ENCODE measurements around the gene ACACA.

ACACA gene

GRCh38 chr17:37121616-37122015 lies 285.0 kb downstream of the ACACA start:
- DNase-seq: no peak

- DNase-seq: no peak
These were observed 288.1 kb downstream of the ACACA start for GRCh38 chr17:37118366-37119137.

DNA sequence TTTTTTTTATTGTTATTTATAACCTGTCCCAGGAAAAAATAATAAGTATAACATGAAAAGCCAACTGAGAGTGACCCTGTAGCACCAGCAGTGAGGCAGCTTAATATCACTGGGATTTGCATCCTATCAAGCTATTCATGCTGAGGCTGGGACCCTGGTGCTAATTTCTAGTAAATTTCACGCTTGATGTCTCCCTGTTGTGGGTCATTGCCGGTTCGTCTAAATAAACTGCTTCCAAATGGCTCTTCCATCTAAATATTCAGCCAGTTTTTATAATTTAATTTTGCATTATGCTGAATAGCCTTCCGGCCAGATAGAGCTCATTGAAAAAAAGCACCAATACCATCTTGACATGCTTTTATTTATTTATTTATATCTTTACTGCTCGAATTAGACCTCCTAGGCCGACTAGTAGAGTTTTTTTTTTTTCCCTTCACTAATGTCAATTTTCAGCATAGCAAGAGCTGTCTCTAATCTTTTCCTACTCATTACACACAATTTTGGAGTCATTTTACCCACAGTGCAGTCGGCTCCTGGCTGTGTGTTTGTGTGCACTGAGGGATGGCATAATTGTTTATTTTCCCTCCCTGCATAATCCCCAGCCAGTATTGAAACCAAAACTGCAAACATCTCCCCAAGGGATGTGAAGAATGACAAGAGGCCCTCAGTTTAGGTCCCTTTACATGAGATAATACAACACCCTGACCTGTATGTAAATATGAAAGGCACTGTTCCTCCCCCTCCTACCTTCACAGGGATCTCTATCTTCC lies 289.1 kb downstream of the ACACA start:
- DNase-seq: no peak

GRCh38 chr17:37116671-37117185 lies 289.9 kb downstream of the ACACA start:
- DNase-seq: no peak

DNA sequence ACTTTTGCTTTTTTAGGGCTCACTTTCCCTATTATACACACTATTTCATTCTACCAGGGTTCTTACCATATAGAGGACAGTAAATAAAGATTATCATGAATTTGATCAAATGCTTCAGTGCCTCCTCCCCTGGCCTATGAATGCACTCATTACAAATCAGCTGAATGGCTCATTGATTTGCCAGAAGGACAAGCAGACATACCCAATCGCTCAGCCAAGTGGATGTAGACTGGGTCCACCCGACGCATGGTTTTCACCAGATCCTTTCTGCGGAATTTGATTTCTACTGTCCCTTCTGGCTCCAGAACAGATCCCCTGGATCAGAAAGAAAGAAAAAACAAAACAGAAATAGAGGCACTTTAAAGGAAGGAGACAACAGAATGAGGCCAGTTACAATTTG lies 295.3 kb downstream of the ACACA start:
- no peak for DNase-seq

- no peak for DNase-seq
These were observed 295.9 kb downstream of the ACACA start for GRCh38 chr17:37110746-37111145.

GRCh38 chr17:37109731-37110710 lies 296.6 kb downstream of the ACACA start:
- no peak for DNase-seq

- no peak for DNase-seq
These were observed 297.5 kb downstream of the ACACA start for GRCh38 chr17:37109106-37109505.

GRCh38 chr17:37107406-37108083 lies 299.1 kb downstream of the ACACA start:
- DNase-seq: no peak

DNA sequence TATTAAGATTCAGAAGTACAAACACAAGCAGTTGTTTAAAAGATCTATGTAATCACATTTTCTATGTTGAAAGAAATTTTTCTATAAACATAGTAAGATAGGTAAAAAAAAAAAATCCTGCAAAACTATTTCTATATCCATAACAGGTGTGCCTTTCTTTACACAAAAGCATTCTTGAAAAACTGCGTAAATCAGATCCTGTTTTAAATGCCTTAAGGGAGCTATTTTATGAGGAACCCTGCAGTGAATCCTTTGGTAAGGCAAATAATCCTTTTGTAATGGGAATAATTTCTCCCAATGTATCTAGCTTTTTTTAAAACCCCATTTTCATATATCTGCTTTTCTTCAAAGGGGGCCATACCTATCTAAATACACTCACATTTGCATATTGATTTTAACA lies 300.6 kb downstream of the ACACA start:
- no peak for DNase-seq

GRCh38 chr17:37103231-37103630 lies 303.4 kb downstream of the ACACA start:
- DNase-seq: no peak

GRCh38 chr17:37101306-37101705 lies 305.3 kb downstream of the ACACA start:
- no peak for DNase-seq

- no peak for DNase-seq
These were observed 306.4 kb downstream of the ACACA start for GRCh38 chr17:37100231-37100630.

DNA sequence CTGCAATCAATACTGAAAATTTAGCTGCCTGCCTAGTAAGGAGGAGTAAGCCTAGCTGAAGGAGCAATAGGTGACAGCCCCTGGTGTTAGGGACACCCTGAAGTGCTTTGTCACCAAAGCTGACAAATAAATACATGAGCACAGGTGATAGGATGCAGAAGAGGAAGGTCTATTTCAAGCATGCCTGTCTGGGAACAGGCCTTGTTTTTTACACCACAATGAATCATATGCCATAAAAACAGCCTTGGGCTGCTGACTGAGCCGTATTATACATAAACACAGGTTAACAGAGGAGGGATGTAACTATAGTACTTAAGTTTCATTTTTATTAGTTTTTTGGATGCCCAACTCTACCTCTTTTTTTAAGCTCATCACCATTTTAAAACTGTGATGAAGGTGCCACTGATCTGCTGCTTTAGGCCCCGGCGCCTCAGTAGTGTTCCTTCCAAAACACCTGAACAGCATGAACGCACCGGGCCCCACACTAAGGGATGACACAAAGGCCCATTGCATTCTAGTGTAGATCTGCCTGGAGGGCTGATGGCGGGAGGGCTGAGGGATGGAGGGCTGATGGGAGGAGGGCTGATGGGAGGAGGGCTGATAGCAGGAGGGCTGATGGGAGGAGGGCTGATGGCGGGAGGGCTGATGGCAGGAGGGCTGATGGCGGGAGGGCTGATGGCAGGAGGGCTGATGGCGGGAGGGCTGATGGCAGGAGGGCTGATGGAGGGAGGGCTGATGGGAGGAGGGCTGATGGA lies 307.5 kb downstream of the ACACA start:
- no peak for DNase-seq

GRCh38 chr17:37098152-37098551 lies 308.5 kb downstream of the ACACA start:
- no peak for DNase-seq

DNA sequence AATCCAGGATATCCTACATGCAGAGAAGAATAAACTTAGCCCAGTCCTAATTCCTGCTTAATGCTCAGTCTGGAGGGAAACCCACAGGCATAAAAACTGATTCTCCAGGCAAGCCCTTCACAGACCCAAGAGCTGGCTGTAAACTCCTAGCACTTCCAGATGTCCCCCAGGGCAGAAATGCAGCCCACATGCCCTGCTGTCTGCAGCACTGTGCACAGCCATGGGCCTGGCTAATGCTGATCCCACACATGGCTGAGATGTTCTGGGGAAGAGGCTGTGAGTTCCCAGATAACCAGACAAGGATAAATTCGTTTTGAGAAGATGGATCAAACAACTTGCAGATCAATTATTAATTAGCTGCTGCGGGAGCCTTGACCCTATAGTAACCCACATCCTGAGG lies 309.5 kb downstream of the ACACA start:
- DNase-seq: no peak

- no peak for DNase-seq
These were observed 310.6 kb downstream of the ACACA start for GRCh38 chr17:37096071-37096470.

GRCh38 chr17:37094391-37094790 lies 312.2 kb downstream of the ACACA start:
- DNase-seq: no peak

GRCh38 chr17:37092701-37093100 lies 313.9 kb downstream of the ACACA start:
- no peak for DNase-seq

- no peak for DNase-seq
These were observed 314.6 kb downstream of the ACACA start for GRCh38 chr17:37092071-37092470.

DNA sequence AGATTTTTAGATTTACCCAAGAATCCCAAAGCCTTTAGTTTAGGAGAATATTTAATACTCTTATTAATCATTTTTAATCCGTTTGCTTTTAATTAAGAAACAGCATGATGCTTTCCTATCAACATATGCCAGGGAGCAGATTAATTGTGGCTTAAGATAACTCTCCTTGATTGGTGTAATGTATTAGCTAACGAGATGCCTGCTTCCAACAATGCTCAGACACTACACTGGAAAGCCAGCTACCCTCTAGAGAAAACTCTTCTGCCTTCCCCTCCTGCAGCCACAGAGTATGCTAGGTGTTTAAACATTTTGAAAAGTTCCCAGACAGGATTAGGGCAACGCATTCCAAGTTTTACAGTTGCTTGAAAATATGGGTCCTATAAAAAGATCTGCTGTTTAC lies 315.7 kb downstream of the ACACA start:
- no peak for DNase-seq

DNA sequence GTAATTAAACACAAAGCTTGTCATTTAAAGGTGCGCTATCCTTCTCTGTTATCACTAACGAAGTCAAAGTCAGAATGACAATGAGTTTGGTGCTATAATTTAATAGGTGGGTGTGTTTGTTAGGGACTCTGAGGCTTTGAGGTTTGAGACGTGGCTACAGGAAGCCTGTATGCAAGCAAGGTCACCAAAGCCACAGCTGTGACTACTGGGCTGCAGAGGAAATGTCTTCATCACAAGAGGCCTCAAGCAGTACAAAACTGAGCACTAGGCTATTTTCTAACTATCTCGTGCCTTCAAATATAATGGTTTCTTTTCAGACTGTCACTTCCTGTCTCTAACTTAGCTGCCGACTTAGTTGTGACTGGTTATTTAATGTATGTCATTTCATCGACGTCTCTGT lies 316.7 kb downstream of the ACACA start:
- peak; percentile 53 for DNase-seq
